Endothelial cell of umbilical vein (primary cell): Measurements from ENCODE around the gene GORASP1.
A peak's percentile ranks its signal among the peaks of the same experiment; 100 is the strongest.

ENCODE experiments used
- EZH2 ChIP-seq: IDR thresholded peaks from 2 replicates; pipeline ENCODE4 v1.6.1; 2012; ENCODE audit warnings: borderline replicate concordance, low read depth, mild to moderate bottlenecking, moderate library complexity, low read length, inconsistent platforms; ENCODE audit not compliant: severe bottlenecking
- POLR2A ChIP-seq: IDR thresholded peaks from 2 replicates; pipeline ENCODE4 v1.6.1; 2012; ENCODE audit warnings: low read depth, mild to moderate bottlenecking, control low read depth, low read length
- TF ChIP-seq, protein P1 (sequence below), 2 donors: IDR thresholded peaks; 1 replicate in 1 of 2; 2 replicates in 1 of 2; pipeline ENCODE4 v1.5.1; 2011; ENCODE audit warnings: low read length in 2 of 2, mild to moderate bottlenecking in 2 of 2, moderate library complexity in 2 of 2, control low read depth in 1 of 2, inconsistent platforms in 1 of 2, low read depth in 1 of 2; ENCODE audit not compliant: insufficient read depth in 1 of 2; ENCODE audit errors: extremely low read depth in 1 of 2

DNA sequence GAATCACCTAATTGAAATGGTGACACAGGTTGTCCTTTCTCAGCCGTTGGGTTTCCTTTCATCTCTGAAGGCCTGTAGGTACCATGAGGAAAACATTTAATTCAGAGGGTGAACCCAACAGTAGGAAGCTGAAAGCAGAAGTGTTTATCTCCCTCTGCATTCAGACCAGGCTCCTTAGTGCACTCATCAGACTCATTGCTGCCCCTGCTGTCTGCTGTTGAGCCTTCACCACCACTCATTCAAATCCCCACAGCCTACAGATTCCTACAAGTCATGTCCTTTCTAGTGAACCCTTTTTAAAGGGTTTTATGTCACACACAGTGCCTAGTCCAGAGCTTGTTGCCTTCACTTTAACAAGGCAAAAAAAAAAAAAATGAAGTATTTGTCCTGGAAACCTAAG, 42.2 kb downstream of the GORASP1 start:
- TF ChIP-seq, protein P1, sequence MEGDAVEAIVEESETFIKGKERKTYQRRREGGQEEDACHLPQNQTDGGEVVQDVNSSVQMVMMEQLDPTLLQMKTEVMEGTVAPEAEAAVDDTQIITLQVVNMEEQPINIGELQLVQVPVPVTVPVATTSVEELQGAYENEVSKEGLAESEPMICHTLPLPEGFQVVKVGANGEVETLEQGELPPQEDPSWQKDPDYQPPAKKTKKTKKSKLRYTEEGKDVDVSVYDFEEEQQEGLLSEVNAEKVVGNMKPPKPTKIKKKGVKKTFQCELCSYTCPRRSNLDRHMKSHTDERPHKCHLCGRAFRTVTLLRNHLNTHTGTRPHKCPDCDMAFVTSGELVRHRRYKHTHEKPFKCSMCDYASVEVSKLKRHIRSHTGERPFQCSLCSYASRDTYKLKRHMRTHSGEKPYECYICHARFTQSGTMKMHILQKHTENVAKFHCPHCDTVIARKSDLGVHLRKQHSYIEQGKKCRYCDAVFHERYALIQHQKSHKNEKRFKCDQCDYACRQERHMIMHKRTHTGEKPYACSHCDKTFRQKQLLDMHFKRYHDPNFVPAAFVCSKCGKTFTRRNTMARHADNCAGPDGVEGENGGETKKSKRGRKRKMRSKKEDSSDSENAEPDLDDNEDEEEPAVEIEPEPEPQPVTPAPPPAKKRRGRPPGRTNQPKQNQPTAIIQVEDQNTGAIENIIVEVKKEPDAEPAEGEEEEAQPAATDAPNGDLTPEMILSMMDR (IDR thresholded peaks at IDR 0.05; ENCODE audit: extremely low read depth in 1 of 2, insufficient read depth in 1 of 2, low read depth in 1 of 2, low read length in 2 of 2) = peak in 1 of 2 donors; percentile 56
- TF ChIP-seq POLR2A (no peak), EZH2 (no peak)
